GM21619 (cell line): ENCODE measurements around the gene RAB25.

Source experiments
- ATAC-seq: cut with Tn5 transposase; IDR thresholded peaks from one replicate; pipeline ENCODE4 v1.9.1; 2021; ENCODE audit not compliant: unreplicated experiment

Gene RAB25

GRCh38 chr1:156078728-156079127, 17.8 kb downstream of the RAB25 start:
- no peak for ATAC-seq

- ATAC-seq: no peak
Measured at GRCh38 chr1:156079762-156080161, 18.8 kb downstream of the RAB25 start.

GRCh38 chr1:156080241-156080862, 19.4 kb downstream of the RAB25 start:
- no peak for ATAC-seq

GRCh38 chr1:156080863-156081179, 19.9 kb downstream of the RAB25 start:
- no peak for ATAC-seq

- no peak for ATAC-seq
Measured at GRCh38 chr1:156081180-156081916, 20.4 kb downstream of the RAB25 start.

- no peak for ATAC-seq
Measured at GRCh38 chr1:156081917-156082308, 21.0 kb downstream of the RAB25 start.

- no peak for ATAC-seq
Measured at GRCh38 chr1:156082309-156083091, 21.5 kb downstream of the RAB25 start, which contains the start of gene MEX3A. MEX3A (minus strand) TSS chr1:156082465; CDS start chr1:156081998, 467 bp downstream.

GRCh38 chr1:156083800-156084790, 23.1 kb downstream of the RAB25 start:
- ATAC-seq: no peak

- ATAC-seq: no peak
Measured at GRCh38 chr1:156086256-156086662, 25.3 kb downstream of the RAB25 start.

- no peak for ATAC-seq
Measured at GRCh38 chr1:156089704-156090103, 28.7 kb downstream of the RAB25 start.

- ATAC-seq: no peak
Measured at GRCh38 chr1:156090138-156090839, 29.3 kb downstream of the RAB25 start.

- ATAC-seq: no peak
Measured at GRCh38 chr1:156090840-156091188, 29.9 kb downstream of the RAB25 start.

- ATAC-seq: no peak
Measured at GRCh38 chr1:156091610-156092009, 30.6 kb downstream of the RAB25 start.

- no peak for ATAC-seq
Measured at GRCh38 chr1:156095906-156096508, 35.0 kb downstream of the RAB25 start.

GRCh38 chr1:156096640-156097391, 35.9 kb downstream of the RAB25 start:
- ATAC-seq: peak; percentile 61

GRCh38 chr1:156097499-156098178, 36.7 kb downstream of the RAB25 start:
- ATAC-seq: no peak

GRCh38 chr1:156098784-156099183, 37.8 kb downstream of the RAB25 start:
- ATAC-seq: no peak

GRCh38 chr1:156099282-156099681, 38.3 kb downstream of the RAB25 start:
- ATAC-seq: no peak
